GM19395 (cell line): Measurements from ENCODE around the gene RUNX3.

ENCODE experiments used
- ATAC-seq: cut with Tn5 transposase; IDR thresholded peaks from one replicate; pipeline ENCODE4 v1.9.1; 2021; ENCODE audit warnings: mild to moderate bottlenecking, moderate library complexity; ENCODE audit not compliant: unreplicated experiment

Gene RUNX3

GRCh38 chr1:24963943-24964693 is 34.0 kb upstream of the RUNX3 start:
- no peak for ATAC-seq

- ATAC-seq = no peak
Measured at GRCh38 chr1:24963099-24963872, 33.2 kb upstream of the RUNX3 start.

- ATAC-seq = no peak
Measured at GRCh38 chr1:24961961-24962861, 32.1 kb upstream of the RUNX3 start.

DNA sequence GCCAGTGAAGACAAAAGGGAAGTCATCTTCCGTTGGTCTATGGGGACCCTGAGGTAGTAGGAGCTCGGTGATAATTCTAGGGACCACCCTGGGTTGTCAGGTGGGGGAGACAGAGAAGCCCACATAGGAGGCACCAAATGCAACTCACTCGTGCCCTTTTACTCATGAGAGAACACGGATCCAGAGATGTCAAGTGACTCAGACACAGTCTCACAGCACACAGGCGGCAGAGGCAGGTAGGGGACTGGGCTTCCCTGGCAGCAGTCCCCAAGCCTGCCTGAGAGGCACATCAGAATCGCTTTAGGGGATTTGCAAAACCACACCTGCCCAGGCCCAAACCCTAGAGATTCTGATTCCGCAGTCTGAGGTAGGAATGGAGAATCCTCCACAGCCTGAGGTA is 31.3 kb upstream of the RUNX3 start:
- ATAC-seq = no peak

DNA sequence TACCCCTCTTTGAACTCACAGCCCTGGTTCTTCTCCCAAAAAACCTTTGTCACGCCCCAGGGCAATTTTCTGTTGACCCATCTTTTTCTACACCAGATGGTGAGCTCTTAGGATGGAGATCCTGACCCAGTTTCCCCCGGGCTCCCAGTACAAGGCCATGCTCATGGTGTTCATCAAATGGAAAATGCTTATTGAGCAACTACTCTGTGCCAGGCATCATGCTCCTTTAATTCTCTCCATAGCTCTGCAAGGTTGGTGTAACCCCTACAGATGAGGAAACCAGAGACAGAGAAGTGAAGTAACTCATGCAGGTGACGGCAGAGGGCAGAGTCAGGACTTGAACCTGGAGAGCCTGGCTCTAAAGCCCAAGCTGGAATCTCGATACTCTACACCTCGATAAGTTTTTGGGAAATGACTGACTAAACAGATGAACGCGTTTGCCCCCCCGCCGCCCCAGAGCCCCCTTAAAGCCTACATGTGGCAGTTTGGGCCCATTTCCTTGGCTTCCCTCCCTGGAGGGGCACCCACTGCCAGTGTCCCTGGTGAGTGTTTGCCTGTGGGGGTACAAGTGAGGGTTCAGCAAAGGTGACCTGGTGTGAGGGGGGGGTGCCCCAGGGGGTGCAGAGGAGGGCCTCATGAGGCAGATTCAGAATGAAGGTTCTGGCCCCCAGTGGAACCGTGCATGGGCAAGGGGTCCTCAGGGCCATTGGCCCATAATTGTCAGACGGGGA is 30.2 kb upstream of the RUNX3 start:
- no peak for ATAC-seq

- ATAC-seq = no peak
Measured at GRCh38 chr1:24959623-24959975, 29.5 kb upstream of the RUNX3 start.

DNA sequence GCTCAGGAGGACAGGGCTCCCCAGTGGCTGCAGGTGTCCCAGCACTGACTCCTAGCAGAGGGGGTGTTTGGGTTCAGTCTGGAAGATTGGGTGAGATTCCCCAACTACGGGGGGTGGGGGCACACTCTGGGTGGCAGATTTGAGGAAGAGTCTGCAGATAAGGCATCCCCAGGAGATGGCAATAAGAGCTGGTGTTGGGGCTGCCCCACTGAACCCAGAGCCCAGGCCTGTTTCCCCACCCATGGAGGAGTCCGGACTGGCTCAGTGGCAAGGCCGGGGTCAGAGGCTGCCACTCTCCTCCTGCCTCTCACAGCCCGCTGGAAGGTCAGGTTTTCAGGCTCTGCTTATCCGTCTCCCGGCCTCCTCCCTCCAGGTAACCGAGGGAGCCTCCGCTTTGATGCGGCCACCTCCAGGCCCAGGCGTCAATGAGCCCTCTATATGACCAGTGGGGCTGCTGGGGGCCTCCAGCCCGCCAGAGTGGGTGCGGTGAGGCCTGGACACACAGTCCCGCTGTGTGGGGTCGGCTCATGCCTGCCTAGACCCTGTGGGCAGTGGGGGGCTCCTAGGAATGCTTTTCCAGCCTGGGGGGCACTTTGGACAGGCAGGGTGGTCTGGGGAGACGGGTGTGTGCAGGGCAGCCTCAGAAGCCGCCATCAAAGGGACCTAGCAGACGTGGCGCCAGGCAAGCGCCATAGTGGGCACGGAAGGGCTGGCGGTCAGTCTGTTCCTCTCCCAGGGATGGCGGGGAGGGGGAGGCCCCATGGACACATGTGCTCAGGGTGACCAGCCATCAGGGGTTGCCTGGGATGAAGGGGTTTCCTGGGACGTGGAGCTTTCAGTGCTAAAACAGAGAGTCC is 28.9 kb upstream of the RUNX3 start:
- no peak for ATAC-seq

- no peak for ATAC-seq
Measured at GRCh38 chr1:24957808-24958752, 28.0 kb upstream of the RUNX3 start.

GRCh38 chr1:24957016-24957807 is 27.1 kb upstream of the RUNX3 start:
- no peak for ATAC-seq

DNA sequence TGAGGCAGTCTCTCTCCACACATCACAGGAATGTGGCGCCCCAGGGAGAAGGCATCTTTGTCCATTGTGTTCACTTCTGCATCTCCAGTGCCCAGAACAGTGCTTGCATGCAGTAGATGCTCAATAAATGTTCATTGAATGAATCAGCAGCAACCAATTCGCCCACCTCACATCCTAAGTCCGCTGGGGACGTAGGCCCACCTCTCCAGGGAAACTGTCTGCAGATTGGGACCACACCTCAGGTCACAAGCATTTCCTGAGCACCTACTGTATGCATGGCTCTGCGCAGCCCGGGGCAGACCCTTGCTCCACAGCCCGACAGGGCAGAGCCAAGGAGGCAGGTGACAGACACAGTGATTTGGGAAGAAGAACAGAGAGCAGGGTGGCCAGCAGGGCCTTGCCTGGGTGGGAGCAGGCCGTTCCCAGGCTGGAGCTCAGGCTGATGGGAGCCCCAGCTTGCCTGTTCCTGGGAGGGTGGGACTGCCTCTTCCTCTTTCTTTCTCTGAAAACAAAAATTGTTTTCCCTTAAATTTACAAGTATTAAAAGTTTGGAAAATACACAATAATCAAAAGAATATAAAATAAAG is 25.8 kb upstream of the RUNX3 start:
- no peak for ATAC-seq

DNA sequence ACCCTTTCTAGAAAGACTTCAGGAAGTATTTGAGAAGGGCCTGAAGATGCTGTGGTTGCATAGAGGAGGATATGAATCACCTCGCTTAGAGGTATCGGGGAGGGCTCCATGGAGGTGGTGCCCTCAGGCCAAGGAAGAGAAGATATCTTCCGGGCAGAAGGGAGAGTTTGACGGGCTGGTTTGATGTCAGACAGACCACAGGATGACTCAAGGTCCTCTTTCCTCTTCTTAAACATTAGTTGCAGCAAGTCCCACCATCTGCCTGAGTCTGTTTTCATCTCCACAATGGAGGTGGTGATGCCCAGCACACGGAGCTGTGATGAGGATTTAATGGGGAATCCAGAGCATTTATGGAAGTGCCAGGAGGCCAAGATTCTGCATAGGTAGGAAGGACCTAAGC is 25.1 kb upstream of the RUNX3 start:
- peak; percentile 46 for ATAC-seq

DNA sequence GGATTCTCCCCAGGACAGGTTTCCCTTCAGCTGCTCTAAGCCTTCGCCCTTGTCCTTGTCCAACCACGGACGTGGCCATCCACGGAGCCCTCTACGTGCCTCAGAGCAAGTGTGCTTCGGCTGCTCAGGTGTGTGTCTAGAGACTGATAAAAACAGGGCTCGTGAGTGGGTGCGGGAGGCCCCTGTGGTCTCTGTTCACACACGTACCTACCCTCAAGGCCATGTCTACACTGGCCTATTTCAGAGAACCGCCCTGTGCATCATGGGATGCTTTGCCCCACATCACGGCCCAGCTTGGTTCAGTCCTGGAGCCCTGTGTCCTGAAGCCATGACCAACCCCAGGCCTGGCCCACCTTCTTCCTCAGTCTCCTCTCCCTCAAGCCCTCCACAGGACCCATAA is 24.6 kb upstream of the RUNX3 start:
- ATAC-seq = no peak

DNA sequence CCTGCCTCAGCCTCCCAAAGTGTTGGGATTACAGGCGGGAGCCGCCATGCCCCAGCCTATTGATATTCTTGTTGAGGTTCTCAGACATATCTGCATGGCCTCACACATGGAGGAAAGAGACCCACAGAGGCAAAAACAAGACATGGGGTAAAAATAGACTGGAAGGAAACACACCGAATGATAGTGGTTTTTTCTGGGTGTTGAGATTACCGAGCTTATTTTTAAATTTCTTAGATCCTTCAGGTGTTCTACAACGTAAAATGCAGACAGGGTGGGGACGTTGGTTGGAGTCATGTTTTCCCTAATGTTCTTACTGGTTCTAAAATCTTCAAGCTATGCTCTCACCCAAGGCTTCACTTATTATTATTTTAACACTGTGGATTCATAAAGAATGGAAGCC is 23.9 kb upstream of the RUNX3 start:
- no peak for ATAC-seq

DNA sequence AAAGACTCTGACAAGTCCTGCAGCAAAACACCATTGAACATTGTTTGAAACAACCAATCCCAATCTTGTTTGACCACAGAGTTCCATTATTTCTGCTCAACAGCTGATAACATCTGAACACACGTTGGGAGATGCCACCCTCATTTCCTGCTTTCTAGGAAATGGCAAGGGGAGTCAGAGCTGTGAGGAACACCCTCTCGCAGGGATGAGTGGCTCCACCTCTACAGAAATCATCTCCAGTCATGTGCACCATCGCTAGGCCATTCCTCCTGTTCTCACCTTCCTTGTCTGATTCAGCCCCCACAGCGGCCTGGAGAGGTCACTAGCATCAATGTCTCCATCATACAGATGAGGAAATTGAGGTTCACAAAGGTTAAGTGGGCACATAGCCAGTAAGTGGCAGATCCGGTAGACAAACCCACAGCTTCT is 22.4 kb upstream of the RUNX3 start:
- no peak for ATAC-seq

DNA sequence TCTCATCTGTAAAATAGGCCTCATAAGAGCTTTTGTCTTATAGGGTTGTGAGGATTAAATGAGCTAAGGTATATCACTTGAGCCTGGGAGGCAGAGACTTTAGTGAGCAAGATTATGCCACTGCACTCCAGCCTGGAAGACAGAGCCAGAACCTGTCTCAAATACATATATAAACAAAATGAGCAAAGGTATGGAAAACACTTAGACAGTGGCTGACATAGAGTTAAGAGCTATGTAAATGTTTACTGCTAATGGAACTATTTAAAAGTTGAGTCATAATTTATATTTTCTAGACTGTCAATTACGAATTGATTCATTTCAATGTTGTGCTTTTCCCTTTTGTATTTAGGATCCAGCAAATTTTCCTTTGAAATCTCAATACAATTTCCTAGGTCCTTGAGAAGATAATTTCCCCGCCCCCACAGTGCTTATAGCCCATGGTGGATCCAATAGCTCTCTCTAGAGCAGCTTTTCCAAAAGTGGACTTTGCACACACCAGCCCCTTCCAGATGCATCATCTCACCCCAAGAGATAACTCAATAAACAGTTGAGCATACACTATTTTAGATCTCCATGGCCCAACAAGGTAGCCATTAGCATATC is 21.8 kb upstream of the RUNX3 start:
- ATAC-seq = no peak

GRCh38 chr1:24951337-24951736 is 21.3 kb upstream of the RUNX3 start:
- no peak for ATAC-seq

- ATAC-seq = no peak
Measured at GRCh38 chr1:24949331-24949881, 19.3 kb upstream of the RUNX3 start.
